ENCODE measurements around the gene DLGAP5.

DNA sequence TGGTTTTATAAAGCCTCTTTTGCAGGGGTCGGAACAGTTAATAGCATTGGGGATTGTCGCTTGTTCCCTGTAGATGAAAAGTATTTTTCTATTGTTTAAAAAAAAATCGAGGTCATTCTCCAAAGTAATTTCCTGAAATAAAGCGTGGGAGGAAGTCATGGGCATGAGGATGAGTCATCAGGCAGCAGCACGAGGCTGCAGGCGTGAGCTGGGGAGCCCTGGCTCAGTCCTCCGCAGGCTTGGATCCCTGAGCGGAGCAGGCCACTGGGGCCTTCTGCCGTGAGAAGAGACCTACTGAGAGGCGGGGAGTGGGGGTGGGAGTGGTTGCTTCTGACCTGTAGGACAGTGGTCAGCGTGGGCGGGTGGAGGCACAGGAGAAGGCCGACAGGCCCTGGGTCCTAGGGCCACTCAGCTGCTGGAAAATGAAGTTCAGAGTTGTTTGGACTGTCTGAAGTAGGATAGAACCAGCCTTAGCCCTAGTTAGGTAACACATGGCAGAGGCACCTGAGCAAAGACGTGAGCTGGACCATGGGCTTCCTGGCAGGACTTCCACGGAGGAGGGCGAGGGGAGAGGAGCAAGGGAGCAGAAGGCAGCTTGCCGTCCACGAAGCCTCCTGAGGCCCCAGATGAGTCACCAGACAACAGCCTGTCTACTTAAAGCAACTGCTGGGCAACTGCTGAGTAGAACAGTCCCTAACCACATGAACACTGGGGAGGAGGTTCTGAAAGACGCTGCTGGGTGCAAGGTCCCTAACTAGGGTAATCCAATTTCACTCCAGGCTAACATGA is 83.4 kb downstream of the DLGAP5 start:
- TF ChIP-seq, protein P1, sequence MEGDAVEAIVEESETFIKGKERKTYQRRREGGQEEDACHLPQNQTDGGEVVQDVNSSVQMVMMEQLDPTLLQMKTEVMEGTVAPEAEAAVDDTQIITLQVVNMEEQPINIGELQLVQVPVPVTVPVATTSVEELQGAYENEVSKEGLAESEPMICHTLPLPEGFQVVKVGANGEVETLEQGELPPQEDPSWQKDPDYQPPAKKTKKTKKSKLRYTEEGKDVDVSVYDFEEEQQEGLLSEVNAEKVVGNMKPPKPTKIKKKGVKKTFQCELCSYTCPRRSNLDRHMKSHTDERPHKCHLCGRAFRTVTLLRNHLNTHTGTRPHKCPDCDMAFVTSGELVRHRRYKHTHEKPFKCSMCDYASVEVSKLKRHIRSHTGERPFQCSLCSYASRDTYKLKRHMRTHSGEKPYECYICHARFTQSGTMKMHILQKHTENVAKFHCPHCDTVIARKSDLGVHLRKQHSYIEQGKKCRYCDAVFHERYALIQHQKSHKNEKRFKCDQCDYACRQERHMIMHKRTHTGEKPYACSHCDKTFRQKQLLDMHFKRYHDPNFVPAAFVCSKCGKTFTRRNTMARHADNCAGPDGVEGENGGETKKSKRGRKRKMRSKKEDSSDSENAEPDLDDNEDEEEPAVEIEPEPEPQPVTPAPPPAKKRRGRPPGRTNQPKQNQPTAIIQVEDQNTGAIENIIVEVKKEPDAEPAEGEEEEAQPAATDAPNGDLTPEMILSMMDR (IDR thresholded peaks at IDR 0.05), result no peak
- no peak for TF ChIP-seq POLR2A (IDR thresholded peaks at IDR 0.05)

All from prostate gland (tissue), 2 donors.